IPS-18a (cell line): ENCODE data around the gene NDUFS3.
"Not testable (repeated sequence)": the region's sequence is repeated elsewhere in the genome, so short reads cannot be mapped to it uniquely, and the experiment has no call there.

Experiments used
- H3K27ac ChIP-seq: one replicate; pipeline ENCODE4 v1.5.1; 2013; ENCODE audit warnings: low read length
- H3K27me3 ChIP-seq: one replicate; pipeline ENCODE4 v1.6.1; 2013; ENCODE audit warnings: mild to moderate bottlenecking, low read length; ENCODE audit not compliant: control insufficient read depth, insufficient read depth
- H3K36me3 ChIP-seq: one replicate; pipeline ENCODE4 v1.6.1; 2013; ENCODE audit warnings: low read depth, low read length; ENCODE audit not compliant: control insufficient read depth
- H3K4me1 ChIP-seq: one replicate; pipeline ENCODE4 v1.6.1; 2013; ENCODE audit warnings: low read depth, low read length; ENCODE audit not compliant: control insufficient read depth
- H3K4me3 ChIP-seq: one replicate; pipeline ENCODE4 v1.5.1; 2013; ENCODE audit warnings: low read length
- H3K9ac ChIP-seq: one replicate; pipeline ENCODE4 v1.6.1; 2013; ENCODE audit warnings: mild to moderate bottlenecking, low read length, moderate library complexity
- H3K9me3 ChIP-seq: one replicate; pipeline ENCODE4 v1.6.1; 2013; ENCODE audit warnings: low read depth, low read length; ENCODE audit not compliant: control insufficient read depth

Gene NDUFS3

DNA sequence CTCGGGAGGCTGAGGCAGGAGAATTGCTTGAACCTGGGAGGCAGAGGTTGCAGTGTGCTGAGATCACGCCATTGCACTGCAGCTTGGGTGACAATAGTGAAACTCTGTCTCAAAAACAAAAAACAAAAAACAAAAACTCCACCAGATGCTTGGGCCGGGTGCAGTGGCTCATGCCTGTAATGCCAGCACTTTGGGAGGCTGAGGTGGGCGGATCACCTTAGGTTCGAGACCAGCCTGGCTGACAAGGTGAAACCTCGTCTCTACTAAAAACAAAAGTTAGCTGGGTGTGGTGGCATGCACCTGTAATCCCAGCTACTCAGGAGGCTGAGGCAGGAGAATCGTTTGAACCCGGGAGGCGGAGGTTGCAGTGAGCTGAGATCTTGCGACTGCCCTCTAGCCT lies 14.5 kb upstream of the NDUFS3 start:
- H3K4me1 ChIP-seq, H3K4me3 ChIP-seq, H3K9ac ChIP-seq, H3K36me3 ChIP-seq, H3K9me3 ChIP-seq, H3K27me3 ChIP-seq, H3K27ac ChIP-seq: not testable (repeated sequence)

DNA sequence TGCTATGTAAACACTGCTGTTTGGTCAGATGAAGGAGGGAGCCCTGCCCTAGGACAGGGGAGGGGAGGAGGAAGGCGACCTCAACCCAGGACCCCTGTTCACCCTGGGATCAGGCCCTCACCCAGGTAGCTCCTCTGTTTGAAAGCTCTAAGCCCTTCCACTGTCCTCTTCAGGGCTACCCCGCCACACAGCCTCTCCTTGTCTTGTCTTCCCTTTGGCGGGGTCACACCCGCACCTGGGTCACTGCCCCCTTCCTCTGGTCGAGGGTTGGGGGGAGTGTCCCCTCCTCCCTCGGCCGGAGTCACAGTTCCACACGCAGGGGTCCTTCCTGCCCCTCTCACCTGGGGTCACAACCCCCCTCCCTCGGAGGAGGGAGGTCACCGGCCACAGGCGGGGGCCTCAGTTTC lies 13.9 kb upstream of the NDUFS3 start:
- H3K9me3 ChIP-seq = no peaks in the 10 kb centered on the region
- H3K27ac ChIP-seq = no peak overlapping the region
- peak overlapping the region; percentile 66 for H3K9ac ChIP-seq
- peak overlapping the region; percentile 94 for H3K4me3 ChIP-seq
- no peaks in the 10 kb centered on the region for H3K27me3 ChIP-seq
- peaks cover 6% of the 10 kb centered on the region for H3K36me3 ChIP-seq
- no peaks in the 10 kb centered on the region for H3K4me1 ChIP-seq

DNA sequence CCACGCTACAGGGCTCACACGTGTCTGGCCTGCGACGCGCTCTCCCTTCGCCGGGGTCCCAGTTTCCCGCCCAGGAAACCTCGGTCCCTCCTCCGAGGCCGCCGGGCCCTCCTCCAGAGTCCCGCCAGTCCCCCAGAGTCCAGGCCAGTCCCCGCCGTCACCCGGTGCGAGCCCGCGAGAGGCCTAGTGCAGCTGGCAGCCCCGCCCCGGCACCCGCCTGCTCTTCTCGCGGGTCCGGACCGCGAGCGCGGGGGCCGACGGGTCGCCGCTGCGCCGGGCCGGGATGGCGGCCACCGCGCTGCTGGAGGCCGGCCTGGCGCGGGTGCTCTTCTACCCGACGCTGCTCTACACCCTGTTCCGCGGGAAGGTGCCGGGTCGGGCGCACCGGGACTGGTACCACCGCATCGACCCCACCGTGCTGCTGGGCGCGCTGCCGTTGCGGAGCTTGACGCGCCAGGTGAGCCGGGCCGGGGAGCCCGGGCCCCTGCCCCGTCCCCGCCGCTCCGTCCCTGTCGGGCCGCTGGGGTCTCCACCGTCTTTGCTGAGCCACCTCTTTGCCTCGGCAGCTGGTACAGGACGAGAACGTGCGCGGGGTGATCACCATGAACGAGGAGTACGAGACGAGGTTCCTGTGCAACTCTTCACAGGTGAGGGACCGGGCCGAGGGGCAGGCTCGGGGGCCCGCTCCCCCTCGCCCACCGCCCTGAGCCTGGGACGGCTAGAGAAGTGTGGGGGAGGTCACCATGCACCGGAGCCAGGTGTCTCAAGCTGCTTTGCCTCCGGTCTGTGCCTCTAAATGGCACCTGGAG lies 13.3 kb upstream of the NDUFS3 start, which contains the start of gene PTPMT1:
PTPMT1 (plus strand) TSS at position 260 of the 809 bp plus-strand sequence; CDS start at position 284, 24 bp downstream.
- H3K9me3 ChIP-seq = no peaks in the 10 kb centered on the region
- no peaks in the 10 kb centered on the region for H3K27me3 ChIP-seq
- peak within 1 kb of the TSS; percentile 94 for H3K4me3 ChIP-seq
- peak within 1 kb of the TSS; percentile 94 for H3K9ac ChIP-seq
- peak within 1 kb of the TSS; percentile 67 for H3K27ac ChIP-seq
- H3K36me3 ChIP-seq = peaks cover 11% of the 10 kb centered on the region
- H3K4me1 ChIP-seq = no peaks in the 10 kb centered on the region

DNA sequence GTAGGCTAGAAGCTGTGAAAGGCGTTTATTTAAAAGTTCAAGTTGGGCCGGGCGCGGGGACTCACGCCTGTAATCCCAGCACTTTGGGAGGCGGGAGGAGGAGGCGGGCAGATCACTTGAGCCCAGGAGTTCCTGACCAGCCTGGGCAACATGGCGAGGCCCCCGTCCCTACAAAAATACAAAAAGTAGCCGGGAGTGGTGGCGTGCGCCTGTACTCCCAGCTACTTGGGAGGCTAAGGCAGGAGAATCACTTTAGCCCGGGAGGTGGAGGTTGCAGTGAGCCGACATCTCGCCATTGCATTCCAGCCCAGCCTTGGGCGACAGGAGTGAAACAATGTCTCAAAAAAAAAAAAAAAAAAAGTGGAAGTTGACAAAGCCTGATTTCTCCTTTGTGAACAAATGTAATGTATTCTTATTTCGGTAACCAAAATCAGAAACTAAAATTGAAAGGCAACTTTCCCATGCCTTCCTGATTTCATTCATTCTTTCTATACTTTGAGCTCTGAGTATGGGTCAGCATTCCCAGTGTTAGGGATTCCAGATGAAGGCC lies 12.7 kb upstream of the NDUFS3 start:
- H3K36me3 ChIP-seq = peaks cover 18% of the 10 kb centered on the region
- H3K4me1 ChIP-seq = no peaks in the 10 kb centered on the region
- no peaks in the 10 kb centered on the region for H3K9me3 ChIP-seq
- no peaks in the 10 kb centered on the region for H3K27me3 ChIP-seq
- peak overlapping the region; percentile 94 for H3K4me3 ChIP-seq
- peak overlapping the region; percentile 94 for H3K9ac ChIP-seq
- peak overlapping the region; percentile 67 for H3K27ac ChIP-seq

DNA sequence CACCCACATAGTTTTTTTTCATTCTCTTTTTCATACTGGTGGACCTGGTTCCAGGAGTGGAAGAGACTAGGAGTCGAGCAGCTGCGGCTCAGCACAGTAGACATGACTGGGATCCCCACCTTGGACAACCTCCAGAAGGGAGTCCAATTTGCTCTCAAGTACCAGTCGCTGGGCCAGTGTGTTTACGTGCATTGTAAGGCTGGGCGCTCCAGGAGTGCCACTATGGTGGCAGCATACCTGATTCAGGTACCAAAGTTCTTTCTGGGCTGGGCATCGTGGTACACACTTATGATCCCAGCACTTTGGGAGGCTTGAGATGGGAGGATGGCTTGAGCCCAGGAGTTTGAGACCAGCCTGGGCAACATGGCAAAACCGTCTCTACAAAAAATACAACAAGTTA lies 9.2 kb upstream of the NDUFS3 start:
- H3K27ac ChIP-seq = no peak overlapping the region
- H3K4me3 ChIP-seq = no peak overlapping the region
- H3K27me3 ChIP-seq = no peaks in the 10 kb centered on the region
- no peaks in the 10 kb centered on the region for H3K9me3 ChIP-seq
- peaks cover 45% of the 10 kb centered on the region for H3K36me3 ChIP-seq
- no peaks in the 10 kb centered on the region for H3K4me1 ChIP-seq
- H3K9ac ChIP-seq = no peak overlapping the region

DNA sequence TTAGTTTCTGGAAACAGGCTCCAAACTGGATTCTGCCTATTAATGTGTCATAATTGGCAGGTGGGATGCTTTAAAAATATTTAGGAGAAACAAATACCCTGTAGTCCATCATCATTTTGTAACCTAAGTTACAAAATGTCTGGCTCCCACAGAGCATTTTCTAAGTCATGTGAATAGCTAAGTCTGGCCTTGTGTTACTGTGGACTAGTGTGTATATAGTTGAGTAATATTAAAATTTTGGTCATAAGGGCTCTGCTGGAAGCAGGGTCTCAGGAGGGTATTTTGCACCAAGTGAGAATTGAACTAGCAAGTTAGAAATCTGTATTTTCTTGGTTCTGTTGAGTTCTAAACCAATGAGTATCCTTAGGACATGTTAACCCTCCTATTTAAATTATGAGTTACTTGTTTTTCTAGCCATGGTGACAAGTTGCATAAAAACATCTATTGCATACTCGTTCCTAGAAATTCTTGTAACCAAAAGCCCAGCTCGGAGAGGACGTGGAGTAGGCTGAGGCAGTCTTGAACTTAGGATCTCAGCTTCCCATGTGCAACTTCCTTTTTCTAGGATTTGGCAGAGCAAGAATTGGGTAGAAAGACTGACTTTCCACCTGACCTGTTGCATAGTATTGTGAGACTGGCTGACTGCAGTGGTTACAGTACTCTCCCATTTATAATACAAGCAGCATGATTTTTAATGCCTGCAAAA lies 8.1 kb upstream of the NDUFS3 start:
- Histone ChIP-seq H3K9ac (no peak overlapping the region), H3K27ac (no peak overlapping the region), H3K4me1 (no peaks in the 10 kb centered on the region), H3K36me3 (peaks cover 45% of the 10 kb centered on the region), H3K4me3 (no peak overlapping the region), H3K27me3 (no peaks in the 10 kb centered on the region), H3K9me3 (no peaks in the 10 kb centered on the region)

DNA sequence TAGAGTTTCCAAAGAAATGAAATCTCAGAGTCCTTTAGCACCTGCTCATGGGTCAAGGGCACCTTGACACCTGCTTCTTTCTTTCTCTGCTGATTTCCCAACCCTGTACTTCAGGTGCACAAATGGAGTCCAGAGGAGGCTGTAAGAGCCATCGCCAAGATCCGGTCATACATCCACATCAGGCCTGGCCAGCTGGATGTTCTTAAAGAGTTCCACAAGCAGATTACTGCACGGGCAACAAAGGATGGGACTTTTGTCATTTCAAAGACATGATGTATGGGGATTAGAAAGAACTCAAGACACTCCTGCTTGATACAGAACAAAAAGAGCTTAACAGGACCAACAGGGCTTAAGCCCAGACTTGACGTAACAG lies 7.5 kb upstream of the NDUFS3 start:
- no peak overlapping the region for H3K4me3 ChIP-seq
- H3K27ac ChIP-seq = no peak overlapping the region
- H3K4me1 ChIP-seq = no peaks in the 10 kb centered on the region
- H3K9me3 ChIP-seq = no peaks in the 10 kb centered on the region
- H3K9ac ChIP-seq = no peak overlapping the region
- H3K36me3 ChIP-seq = peaks cover 46% of the 10 kb centered on the region
- H3K27me3 ChIP-seq = no peaks in the 10 kb centered on the region

DNA sequence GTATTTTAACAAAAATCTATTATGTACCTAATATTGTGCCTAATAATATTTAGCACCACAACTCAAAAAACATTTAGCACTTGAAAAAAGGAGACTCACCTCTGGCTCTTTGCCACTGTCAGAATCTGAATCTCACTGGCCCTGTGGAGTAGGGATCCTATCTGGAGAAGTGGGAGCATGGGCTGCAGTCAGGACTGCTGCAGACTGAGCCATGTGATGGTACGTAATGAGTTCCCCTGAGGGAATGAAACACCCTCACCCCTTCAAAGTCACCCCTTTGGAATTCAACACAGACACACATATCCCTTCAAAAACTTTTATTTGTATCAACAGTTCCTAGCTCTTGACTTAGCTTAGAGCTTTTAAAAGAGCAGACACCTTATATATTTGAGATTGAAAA lies 7.0 kb upstream of the NDUFS3 start:
- no peak overlapping the region for H3K9ac ChIP-seq

DNA sequence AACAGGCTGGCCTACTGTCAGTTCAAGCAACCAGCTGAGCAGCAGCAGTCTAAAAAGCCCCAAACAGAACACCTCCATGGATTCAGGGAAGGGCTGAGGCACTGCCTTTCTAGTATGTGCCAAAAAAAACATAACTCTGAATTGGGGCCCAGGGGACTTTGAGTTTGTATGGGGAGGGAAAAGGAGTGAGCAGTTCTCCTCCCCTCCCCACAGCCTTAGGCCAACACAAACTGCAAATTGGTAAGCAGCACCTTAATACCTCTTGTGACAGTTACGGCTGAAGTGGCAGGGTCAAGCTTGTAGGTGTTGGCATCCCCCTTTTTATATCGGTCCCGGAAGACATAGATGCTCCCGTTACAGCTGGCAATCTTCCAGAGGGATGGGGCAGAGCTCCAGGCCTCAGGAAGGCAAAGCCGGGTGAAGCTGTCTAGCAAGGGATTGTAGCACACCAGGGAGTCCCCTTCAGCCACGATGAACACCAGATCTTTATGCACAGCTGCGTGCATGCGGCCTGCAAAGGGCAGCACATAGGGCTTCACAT lies 6.1 kb upstream of the NDUFS3 start:
- Histone ChIP-seq H3K27me3 (no peaks in the 10 kb centered on the region), H3K9ac (no peak overlapping the region), H3K36me3 (peaks cover 48% of the 10 kb centered on the region), H3K4me1 (peaks cover 1% of the 10 kb centered on the region), H3K27ac (no peak overlapping the region), H3K9me3 (no peaks in the 10 kb centered on the region), H3K4me3 (no peak overlapping the region)

More for the DNA sequence above, 7.0 kb upstream of the NDUFS3 start:
- Histone ChIP-seq H3K9me3 (no peaks in the 10 kb centered on the region), H3K36me3 (peaks cover 48% of the 10 kb centered on the region), H3K27me3 (no peaks in the 10 kb centered on the region), H3K4me1 (no peaks in the 10 kb centered on the region), H3K27ac (no peak overlapping the region), H3K4me3 (no peak overlapping the region)

DNA sequence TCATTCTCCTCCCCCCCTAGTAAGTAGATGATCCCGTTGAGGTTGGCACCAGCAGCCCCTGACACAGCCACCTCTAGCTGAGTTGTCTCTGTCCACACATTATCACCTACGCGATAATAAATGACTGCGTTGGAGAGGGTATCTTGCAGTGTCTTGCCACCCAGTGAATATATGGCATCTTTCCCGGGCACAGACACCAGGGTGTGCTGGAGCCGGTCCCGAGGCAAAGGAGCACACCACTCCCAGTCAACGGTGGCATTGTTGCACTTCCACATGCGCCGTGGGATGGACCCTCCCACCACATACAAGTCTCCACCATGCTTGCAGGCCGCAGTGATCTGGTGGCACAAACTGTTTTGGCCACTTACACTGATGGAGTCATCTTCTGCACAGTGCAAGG lies 5.6 kb upstream of the NDUFS3 start:
- Histone ChIP-seq H3K9me3 (no peaks in the 10 kb centered on the region), H3K9ac (no peak overlapping the region), H3K27ac (no peak overlapping the region), H3K36me3 (peaks cover 48% of the 10 kb centered on the region), H3K4me3 (no peak overlapping the region), H3K4me1 (peaks cover 6% of the 10 kb centered on the region), H3K27me3 (no peaks in the 10 kb centered on the region)

DNA sequence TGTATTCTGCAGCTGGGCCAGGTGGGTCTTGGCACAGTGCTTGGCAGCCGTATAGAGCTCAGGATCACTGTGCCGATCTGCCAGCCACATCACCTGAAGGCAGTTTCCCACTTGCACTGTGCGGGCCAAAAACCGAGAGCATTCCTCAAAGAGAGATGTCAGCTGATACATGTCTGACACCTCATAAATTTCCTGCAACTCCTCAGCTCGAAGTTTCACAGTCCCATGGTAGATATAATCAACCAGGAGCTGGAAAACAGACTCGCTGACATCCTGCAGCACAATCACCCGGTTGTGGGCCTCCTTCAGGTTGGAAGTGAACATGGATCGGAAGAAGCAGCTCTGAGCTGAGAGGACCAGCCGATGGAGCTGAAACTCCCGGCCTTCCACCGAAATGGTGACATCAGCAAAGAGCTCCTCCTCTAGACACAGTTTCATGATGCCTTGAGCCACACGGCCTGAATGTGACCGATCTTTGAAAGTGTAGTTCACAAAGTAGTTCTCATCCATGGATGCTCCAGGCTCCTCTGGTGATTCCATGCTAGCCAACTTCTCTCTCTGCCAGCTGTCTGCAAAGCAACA lies 1.3 kb upstream of the NDUFS3 start:
- peaks cover 6% of the 10 kb centered on the region for H3K4me1 ChIP-seq
- peaks cover 37% of the 10 kb centered on the region for H3K36me3 ChIP-seq
- no peaks in the 10 kb centered on the region for H3K9me3 ChIP-seq
- peak overlapping the region; percentile 95 for H3K4me3 ChIP-seq
- peak overlapping the region; percentile 91 for H3K27ac ChIP-seq
- H3K9ac ChIP-seq = peak overlapping the region; percentile 84
- no peaks in the 10 kb centered on the region for H3K27me3 ChIP-seq
